ENCODE measurements around the gene WDR54. TPM values are rescaled to one million over a fixed set of nuclear protein-coding genes. Genes with fewer than 3 reads are reported as not detected.

Gene WDR54
- total RNA-seq, 1 donor from 2014 or later, result 25.0 TPM

GRCh38 chr2:74450570-74451190 is 29.1 kb downstream of the WDR54 start:
- Mint-ChIP-seq H3K36me3 (no peaks in the 10 kb centered on the region), H3K4me3 (no peak overlapping the region), H3K27ac (no peak overlapping the region), H3K9me3 (no peaks in the 10 kb centered on the region), H3K27me3 (ENCODE audit: low read depth) (no peaks in the 10 kb centered on the region), H3K4me1 (peaks cover 22% of the 10 kb centered on the region)
- DNase-seq (ENCODE audit: low spot score in 2 of 2, unreplicated experiment in 2 of 2), result no peak
- TF ChIP-seq CTCF (IDR thresholded peaks at IDR 0.05; ENCODE audit: unreplicated experiment), result no peak

GRCh38 chr2:74454654-74455511 is 33.4 kb downstream of the WDR54 start, which contains the start of gene INO80B:
TSS of gene INO80B (plus strand) at chr2:74455087. CDS start at chr2:74455117, 30 bp downstream.
- Mint-ChIP-seq H3K27me3 (ENCODE audit: low read depth) (no peaks in the 10 kb centered on the region), H3K4me1 (peaks cover 51% of the 10 kb centered on the region), H3K27ac (peak within 1 kb of the TSS; percentile 99), H3K36me3 (no peaks in the 10 kb centered on the region), H3K9me3 (no peaks in the 10 kb centered on the region), H3K4me3 (peak within 1 kb of the TSS; percentile 94)
- peak; percentile 83 to 95 for DNase-seq (ENCODE audit: low spot score in 2 of 2, unreplicated experiment in 2 of 2)
- TF ChIP-seq CTCF (IDR thresholded peaks at IDR 0.05; ENCODE audit: unreplicated experiment), result no peak

- no peaks in the 10 kb centered on the region for H3K36me3 Mint-ChIP-seq
- no peak for DNase-seq (ENCODE audit: low spot score in 2 of 2, unreplicated experiment in 2 of 2)
- no peaks in the 10 kb centered on the region for H3K27me3 Mint-ChIP-seq (ENCODE audit: low read depth)
- TF ChIP-seq CTCF (IDR thresholded peaks at IDR 0.05; ENCODE audit: unreplicated experiment), result no peak
- H3K9me3 Mint-ChIP-seq, result no peaks in the 10 kb centered on the region
- H3K4me3 Mint-ChIP-seq, result peak overlapping the region; percentile 94
- peak overlapping the region; percentile 99 for H3K27ac Mint-ChIP-seq
- H3K4me1 Mint-ChIP-seq, result peaks cover 46% of the 10 kb centered on the region
These were observed 35.6 kb downstream of the WDR54 start for GRCh38 chr2:74457129-74457548.

GRCh38 chr2:74457549-74458131 is 36.1 kb downstream of the WDR54 start:
- peaks cover 46% of the 10 kb centered on the region for H3K4me1 Mint-ChIP-seq
- no peak for TF ChIP-seq CTCF (IDR thresholded peaks at IDR 0.05; ENCODE audit: unreplicated experiment)
- DNase-seq (ENCODE audit: low spot score in 2 of 2, unreplicated experiment in 2 of 2), result peak; percentile 59 to 80
- no peaks in the 10 kb centered on the region for H3K36me3 Mint-ChIP-seq
- no peaks in the 10 kb centered on the region for H3K9me3 Mint-ChIP-seq
- no peaks in the 10 kb centered on the region for H3K27me3 Mint-ChIP-seq (ENCODE audit: low read depth)
- peak overlapping the region; percentile 99 for H3K27ac Mint-ChIP-seq
- H3K4me3 Mint-ChIP-seq, result peak overlapping the region; percentile 94

GRCh38 chr2:74458132-74458937 is 36.8 kb downstream of the WDR54 start, which contains the start of gene WBP1:
TSS of gene WBP1 (plus strand) at chr2:74458438. CDS start at chr2:74458603, 165 bp downstream.
- Mint-ChIP-seq H3K36me3 (no peaks in the 10 kb centered on the region), H3K27ac (peak within 1 kb of the TSS; percentile 99), H3K4me1 (peaks cover 49% of the 10 kb centered on the region), H3K9me3 (no peaks in the 10 kb centered on the region), H3K27me3 (ENCODE audit: low read depth) (no peaks in the 10 kb centered on the region), H3K4me3 (peak within 1 kb of the TSS; percentile 94)
- TF ChIP-seq CTCF (IDR thresholded peaks at IDR 0.05; ENCODE audit: unreplicated experiment), result no peak
- DNase-seq (ENCODE audit: low spot score in 2 of 2, unreplicated experiment in 2 of 2), result peak; percentile 98

Data from mesothelial cell of epicardium (in vitro differentiated cells).